Muscle of arm (tissue), 12 donors: ENCODE data around the gene OR1F1. TPM values are rescaled to one million over a fixed set of nuclear protein-coding genes. Genes with fewer than 3 reads are reported as not detected.
"Not testable (repeated sequence)": the region's sequence is repeated elsewhere in the genome, so short reads cannot be mapped to it uniquely, and the experiment has no call there.

Source experiments
- DNase-seq: peaks from one replicate; pipeline ENCODE4 v3.0.0-alpha.2; 2013
- polyA plus RNA-seq, 12 donors: library from polyadenylated mRNA; unstranded; fragments of 120-200 nt; gene quantifications; one replicate each; pipeline ENCODE4 v1.2.1, GENCODE V29; 2013; ENCODE audit not compliant: insufficient read length in 12 of 12

The OR1F1 gene
- polyA plus RNA-seq, 12 donors: not detected

DNA sequence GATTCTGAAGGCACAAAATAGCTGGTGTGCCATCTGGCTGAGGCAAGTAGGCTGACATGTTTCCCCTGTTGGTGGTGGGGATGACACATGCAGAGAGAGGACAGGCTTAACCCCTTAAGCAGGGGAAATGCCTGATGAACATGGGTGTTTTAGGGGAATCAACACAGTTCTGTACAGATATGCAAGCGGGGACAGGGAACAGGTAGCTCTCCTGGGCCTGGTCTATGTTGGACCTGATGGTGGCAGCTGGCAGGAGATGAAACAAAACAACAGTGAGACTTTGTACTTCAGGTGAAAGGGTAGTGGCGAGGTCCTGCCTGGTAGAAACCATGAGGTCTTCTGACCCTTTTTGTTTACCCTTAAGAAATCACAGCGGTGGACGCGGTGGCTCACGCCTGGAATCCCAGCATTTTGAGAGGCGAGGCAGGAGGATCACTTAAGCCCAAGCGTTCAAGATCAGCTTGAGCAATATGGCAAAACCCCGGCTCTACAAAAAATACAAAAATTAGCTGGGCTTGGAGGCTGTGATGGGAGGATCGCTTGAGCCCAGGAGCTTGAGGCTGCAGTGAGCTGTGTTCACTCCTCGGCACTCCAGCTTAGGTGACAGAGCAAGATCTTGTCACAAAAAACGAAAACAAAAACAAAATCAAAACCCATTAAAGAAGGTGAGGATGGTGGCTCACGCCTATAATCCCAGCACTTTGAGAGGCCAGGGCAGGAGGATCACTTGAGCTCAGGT lies 10.5 kb downstream of the OR1F1 start:
- no peak for DNase-seq

DNA sequence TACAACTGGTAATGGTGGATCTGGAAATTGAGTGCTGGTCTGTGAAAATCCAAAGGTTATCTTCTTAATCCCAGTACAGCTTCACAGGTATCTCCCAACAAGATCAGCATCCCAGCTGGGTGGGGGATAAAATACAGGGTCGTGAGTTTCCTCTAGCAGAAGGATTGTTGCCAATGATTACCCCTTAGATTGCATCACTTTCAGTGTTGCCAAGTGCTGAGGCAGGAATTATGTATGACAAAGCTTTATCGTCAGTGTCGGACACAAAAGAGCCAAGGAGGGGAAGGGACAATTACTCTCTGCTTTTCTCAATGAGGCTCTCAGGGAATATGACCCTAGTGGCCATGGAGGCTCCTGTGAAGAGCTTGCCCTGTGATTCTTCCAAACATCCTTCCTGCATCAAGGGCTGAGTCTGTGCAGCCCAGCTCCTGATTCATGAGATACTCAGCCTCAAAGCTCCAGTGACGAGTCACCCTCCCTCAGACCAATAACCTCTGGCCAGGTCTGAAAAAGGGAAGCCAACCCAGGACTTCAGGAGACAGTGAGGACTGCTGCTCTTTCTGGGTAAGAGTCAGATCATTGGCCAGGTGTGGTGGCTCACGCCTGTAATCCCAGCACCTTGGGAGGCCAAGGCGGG lies 15.0 kb downstream of the OR1F1 start:
- DNase-seq: no peak

DNA sequence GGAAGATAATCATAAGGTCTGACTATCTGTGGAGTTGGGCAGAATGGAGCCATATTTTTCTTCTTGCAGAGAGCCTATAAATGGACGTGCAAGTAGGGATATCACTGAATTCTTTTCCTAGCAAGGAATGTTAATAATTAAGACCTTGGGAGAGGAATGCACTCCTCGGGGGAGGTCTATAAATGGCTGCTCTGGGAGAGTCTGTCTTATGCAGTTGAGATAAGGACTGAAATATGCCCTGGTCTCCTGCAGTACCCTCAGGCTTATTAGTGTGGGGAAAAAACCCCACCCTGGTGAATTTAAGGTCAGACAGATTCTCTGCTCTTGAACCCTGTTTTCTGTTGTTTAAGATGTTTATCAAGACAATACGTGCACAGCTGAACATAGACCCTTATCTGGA lies 17.9 kb downstream of the OR1F1 start:
- DNase-seq: not testable (repeated sequence)

DNA sequence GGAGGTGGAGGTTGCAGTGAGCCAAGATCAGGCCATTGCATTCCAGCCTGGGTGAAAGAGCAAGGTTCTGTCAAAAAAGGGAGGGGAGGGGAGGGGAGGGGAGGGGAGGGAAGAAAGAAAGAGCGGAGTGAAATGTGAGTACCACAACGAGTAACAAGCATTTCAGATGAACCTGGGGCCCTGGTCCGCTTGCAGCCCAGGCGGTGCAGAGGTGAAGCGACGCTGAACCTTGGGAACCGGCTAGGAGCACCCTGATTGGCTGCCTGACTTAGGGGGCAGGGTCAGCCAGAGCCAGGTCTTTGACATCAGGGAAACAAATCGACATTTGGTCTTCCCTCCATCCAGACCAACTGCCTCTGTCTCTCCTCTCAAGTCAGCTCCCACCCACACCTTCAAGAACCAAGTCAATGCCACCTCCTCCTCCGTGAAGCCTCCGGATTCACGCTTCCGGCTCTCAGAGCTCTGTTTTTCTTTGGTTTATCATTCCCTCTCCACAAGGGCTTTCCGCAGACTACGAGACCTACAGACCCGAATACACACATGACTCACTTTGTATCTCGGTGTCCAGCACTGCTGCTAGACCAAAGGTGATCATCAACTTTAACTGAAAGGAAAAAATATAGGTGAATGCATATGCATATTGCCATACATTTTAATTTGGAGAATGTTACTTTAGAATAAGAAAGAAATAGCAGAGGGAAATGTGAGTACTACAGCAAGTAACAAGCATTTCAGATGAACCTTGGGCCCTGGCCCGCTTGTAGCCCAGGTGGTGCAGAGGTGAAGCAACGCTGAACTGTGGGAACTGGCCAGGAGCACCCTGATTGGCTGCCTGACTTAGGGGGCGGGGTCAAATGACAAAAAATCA lies 19.3 kb downstream of the OR1F1 start:
- no peak for DNase-seq

DNA sequence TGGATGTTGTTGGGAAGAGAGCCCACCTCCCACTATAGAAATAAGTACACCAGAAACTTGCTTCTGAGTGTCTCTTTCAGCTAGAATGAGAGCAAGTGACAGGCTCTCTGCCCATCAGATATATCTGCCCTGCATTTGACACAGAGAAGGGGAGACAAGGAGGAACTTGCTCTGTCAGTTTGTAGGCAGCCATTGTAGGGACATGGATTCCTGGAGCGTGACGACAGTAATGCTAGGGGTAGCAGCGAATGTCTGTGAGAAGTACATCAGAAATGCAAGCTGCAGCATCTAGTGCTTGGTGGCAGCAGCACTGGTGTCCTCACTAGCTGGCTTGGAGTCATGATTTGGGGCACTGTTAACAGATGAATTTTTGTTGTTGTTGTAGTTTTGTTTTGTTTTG lies 24.0 kb downstream of the OR1F1 start:
- DNase-seq: no peak

DNA sequence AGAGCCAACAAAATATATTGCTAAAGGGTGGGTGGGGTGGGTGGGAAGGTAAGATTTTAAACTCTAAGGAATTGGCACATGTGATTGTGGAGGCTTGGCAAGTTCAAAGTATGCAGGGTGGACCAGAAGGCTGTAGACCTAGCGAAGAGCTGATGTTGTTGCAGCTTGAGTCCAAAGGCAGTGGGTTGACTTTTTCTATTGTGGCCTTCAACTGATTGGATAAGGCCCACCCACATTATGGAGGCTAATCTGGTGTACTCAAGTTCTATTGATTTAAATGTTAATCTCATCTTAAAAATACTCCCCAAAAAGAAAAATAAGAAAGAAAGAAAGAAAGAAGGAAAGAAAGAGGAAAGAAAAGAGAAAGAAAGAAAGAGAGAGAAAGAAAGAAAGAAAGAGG lies 24.6 kb downstream of the OR1F1 start:
- no peak for DNase-seq

DNA sequence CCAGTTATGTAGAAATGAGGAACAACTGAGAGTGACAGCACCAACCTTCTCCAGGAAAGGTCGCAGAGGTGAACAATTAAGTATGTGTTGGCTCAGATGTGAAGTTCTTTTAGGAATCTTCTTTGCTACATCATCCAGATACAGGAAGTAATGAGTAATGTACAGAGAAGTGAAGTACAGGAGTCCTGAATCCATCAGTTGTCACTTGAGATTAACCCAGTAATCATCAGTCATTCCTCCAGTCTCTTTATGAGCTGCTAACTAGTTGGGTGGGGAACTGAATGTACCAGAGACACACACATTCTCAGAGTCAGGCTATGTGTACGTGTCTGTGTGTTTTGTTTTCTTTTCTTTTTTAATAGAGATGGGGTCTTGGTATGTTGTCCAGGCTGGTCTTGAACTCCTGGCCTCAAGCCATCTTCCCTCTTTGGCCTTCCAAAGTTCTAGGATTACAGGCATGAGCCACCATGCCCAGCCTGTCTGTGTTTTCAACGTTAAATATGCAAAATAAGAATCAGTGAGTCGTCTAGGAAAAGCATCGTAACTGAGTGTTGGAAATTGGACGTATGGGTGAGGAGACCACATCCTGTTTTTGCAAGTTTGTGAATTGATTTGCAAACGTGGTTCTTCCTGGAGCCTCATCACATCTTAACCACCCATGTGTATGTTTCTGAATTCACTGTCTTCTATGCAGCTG lies 27.0 kb downstream of the OR1F1 start:
- DNase-seq: no peak

DNA sequence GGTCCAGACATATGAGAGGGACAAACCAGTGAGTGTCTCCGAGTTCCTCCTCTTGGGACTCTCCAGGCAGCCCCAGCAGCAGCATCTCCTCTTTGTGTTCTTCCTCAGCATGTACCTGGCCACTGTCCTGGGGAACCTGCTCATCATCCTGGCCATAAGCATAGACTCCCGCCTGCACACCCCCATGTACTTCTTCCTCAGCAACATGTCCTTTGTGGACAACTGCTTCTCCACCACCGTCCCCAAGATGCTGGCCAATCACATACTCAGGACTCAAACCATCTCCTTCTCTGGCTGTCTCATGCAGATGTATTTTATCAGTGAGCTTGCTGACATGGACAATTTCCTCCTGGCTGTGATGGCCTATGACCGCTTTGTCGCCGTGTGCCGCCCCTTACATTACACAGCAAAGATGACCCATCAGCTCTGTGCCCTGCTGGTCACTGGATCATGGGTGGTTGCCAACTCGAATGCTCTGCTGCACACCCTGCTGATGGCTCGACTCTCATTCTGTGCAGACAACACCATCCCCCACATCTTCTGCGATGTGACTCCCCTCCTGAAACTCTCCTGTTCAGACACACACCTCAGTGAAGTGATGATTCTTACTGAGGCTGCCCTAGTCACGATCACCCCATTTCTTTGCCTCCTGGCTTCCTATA lies 27.7 kb downstream of the OR1F1 start:
- no peak for DNase-seq

DNA sequence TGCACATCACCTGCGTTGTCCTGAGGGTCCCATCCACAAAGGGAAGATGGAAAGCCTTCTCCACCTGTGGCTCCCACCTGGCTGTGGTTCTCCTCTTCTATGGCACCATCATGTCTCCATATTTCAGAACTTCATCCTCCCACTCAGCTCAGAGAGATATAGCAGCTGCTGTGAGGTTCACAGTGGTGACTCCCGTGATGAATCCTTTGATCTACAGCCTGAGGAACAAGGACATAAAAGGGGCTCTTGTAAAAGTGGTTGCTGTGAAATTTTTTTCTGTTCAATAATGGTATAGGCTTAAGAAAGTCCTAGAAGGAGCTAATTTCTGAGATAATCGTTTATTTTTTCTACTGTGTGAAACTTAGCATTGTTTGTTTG lies 28.2 kb downstream of the OR1F1 start:
- DNase-seq: no peak

DNA sequence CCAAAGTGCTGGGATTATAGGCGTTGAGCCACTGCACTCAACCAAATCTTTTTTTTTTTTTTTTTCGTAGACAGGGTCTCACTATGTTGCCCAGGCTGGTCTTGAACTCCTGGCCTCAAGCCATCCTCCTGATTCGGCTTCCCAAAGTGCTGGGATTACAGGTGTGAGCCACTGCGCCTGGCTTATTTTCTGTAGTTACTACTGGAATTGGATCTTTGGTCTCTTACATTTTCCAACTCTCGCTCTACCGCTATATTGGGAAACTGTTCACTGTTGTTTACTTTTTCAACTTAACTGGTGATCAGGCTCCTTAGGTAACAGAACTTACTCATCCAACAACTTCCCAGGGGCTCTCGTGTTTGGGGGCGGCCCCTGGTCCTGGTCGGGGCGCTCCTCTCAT lies 32.8 kb downstream of the OR1F1 start:
- no peak for DNase-seq

DNA sequence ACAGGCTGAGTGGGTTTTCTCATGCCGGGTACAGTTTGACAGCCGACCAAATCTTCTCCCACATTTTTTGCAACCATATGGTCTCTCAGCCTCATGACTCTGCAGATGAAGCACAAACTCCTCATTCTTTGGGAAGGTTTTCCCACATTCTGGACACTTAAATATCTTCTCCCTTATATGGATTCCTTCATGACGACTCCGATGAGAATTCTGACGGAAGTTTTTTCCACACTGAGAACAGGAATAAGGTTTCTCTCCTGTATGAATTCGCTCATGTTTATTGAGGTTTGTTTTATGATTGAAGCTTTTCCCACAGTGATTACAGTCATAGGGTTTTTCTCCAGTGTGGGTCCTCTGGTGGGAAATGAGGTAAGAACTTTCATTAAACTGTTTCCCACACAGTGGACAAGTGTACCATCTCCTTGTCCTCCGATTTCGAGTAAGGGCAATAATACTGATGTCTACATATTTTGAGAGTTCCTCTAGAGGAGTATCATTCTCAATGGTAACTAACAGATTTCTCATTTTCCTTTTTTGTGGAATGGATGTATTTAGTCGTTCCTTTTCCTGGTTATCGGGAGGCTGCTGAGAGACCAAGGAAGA lies 36.0 kb downstream of the OR1F1 start:
- no peak for DNase-seq

DNA sequence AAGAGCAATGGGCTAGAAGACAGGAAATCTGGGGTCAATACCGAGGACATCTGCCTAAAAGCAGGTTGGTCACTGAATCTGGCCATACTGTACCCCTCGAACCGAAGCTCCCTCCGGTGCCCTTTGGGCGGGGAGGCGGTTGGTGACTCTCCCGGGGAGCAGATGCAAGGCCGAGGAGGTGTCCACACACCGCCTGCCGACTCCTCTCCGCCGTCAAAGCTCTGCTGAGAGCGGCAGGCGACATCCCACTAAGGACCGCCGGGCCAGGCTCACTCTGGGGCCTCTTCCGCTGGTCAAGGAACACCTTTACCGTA lies 46.5 kb downstream of the OR1F1 start:
- DNase-seq: no peak

DNA sequence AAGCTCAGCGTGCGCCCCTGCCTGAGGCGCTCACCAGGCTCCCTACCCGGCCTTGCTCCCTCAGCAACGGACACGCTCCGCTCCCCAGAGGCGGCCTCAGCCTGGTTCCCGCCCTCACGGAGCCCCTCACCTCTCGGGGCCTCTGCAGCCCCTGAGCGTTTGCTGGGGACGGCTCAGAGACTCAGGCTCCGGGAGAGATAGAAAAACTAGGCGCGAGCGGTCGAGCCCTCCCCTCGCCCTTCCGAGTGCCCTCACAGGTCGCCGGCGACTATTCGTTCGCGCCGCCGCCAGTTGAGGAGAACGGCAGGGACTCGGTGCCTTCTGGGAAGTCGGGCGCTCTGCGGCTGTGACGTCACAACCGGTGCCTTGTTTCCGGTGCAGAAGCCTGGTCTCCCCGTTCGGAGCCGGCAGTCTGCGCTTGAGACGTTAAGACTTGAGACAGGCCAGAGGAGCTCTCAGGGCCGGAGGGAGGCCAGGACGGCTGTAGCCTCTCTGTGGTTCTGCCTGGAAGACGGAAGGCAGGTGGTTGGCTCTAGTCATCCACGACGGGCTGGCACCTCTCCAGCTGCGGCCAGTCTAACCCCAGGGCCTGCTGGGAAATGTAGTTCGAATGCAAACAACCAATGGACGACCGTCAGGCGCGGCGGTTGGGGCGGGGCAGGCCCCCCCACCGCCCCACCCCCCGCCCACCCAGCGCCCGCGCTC lies 47.0 kb downstream of the OR1F1 start, which contains the start of gene ZNF200:
TSS of gene ZNF200 (minus strand) at position 302 of the 705 bp plus-strand sequence. CDS start 1,403 bp downstream, outside the sequence.
- DNase-seq: peak; percentile 97

DNA sequence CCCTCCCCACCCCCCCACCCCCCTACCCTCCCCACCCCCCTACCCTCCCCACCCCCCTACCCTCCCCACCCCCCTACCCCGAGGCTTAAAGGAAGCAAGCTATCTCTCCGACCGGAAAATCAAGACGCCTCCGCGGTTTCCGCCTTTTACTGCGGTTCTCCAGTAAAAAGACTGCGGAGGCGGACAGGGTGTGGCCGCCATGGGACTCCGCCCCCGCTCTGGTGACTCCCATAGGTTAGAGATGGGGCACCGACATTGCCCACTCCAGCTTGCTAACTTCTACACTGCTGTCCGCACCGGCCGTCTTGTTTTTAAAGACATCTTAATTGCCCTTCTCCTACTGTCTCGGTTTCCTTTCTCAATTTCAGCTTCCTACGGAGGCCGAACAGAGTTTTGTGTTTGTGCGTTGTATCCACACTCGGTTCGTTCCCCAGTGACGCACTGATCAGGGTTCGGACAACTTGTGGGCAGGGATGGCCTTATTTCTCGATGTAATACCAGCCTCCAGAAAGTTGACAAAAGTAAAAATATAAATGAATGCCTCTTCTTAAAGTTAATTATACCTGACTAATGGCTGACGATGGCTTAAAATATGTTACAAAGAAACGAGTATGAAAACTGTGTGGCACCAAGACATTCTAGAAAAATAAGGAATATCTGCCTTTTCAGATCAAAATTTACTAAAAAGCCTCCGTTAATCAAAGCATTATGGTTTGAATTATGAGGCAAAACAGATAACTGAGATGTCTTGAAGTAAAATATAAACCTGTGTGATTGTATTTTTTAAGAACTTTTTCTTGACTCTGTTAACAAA lies 48.1 kb downstream of the OR1F1 start:
- DNase-seq: no peak

DNA sequence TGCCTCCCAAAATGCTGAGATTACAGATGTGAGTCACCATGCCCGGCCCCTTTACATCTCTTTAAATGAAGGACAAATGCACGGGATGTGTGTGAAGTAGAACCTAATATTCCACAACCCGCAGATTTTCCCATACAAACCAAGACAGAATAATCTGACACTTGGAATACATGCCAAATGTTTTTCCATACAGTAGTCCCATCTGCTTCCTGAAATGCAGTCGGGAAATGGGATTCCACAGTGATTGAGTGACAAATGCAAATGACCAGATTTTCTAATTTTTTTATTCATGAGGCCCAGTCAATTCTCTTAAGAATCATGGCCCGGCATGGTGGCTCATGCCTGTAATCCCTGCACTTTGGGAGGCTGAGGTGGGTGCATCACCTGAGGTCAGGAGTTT lies 53.8 kb downstream of the OR1F1 start:
- DNase-seq: no peak

DNA sequence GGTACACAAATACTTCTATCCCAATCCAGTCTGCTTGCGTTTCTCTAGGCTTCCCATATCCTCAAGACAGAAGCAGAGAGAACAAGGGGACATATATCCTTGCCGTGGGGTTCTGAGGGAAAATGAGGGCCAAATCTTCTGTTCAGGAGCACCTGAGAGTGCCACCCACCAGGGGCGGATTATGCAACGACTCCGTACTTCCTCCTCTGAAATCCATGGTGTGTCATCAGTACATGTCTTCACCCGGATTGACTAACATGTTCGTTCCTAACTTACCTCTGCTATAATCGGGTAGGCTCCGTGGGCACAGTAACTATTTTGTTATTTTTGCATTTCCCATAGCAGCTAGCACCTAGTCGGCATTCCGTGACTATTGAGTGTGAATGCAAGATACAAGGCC lies 54.7 kb downstream of the OR1F1 start:
- DNase-seq: no peak

DNA sequence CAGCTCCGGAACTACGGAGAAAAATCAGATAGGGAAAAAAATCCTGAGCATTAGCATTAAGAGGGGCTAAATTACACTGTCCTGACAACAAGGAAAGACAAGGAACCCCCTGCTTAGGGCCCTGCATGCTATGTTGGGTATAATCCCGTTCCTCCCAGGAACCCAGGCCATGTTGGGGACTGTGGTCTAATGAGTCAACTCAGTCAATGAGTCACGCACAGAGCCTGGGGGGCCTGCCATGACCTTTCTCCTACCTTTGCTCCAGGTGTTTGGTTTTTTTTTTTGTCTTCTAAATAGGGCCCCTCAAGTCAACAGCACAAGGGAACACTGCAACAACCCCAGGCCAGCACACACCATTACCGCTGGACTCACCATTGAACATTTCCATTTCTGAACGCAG lies 55.9 kb downstream of the OR1F1 start:
- no peak for DNase-seq

DNA sequence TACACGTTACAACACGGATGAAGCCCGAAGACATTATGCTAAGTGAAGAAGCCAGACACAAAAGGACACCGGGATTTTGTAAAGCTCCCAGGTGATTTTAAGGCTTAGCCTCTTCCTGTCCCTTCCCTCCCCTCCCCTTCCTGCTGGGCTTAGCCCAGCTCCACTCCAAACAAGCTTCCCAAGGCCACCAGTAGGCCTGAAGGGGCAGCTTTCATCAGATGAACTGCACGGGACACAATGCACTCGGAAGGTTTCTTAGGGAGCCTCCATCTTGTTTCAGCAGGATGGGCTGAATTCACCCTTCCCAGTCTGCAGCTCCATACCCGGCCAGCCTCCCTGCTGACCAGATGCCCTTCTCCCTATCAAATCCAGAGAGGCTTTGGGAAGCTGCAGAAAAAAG lies 58.0 kb downstream of the OR1F1 start:
- no peak for DNase-seq

DNA sequence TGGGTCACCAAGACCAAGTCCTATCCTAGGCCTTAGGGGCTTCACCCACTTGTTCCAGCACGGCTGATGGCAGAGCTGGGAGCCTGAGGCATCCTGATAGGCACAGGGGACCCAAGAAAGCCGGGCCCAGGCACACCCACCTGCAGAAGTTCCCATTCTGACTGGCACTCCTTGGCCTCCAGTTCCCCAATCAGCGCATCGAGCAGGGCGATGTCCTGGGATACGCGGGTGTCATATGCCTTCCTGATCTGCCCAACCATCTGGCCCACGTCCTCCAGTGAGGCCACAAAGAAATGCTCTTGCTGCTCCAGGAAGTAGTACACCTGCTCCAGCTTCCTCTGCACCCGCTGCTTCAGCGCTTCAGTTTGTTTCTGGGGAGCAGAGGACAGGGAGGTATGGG lies 58.9 kb downstream of the OR1F1 start:
- no peak for DNase-seq

DNA sequence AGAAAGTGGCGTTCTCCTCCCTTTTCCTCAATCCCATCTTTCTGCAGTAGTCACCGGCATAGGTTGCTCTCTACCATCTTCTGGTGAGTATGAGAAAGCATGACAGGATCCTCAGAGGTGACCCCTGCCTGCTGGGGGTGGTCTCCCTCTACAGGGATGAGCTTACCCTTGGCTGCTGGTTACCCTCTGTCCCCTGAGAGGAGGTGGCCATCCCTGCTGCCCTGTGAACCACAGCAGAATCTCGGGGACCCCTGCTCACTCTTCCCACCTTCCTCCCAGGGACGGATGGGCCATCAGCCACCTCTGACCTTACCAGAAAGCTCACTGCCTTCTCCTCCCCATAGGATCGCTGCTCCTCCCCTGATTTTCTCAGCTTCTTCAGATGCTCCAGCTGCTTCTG lies 60.6 kb downstream of the OR1F1 start:
- DNase-seq: no peak
